ENCODE data around the gene ATP6V1D. TPM values are rescaled to one million over a fixed set of nuclear protein-coding genes. Genes with fewer than 3 reads are reported as not detected.

The ATP6V1D gene
- total RNA-seq: 96.8 and 102 TPM in 2 replicates

DNA sequence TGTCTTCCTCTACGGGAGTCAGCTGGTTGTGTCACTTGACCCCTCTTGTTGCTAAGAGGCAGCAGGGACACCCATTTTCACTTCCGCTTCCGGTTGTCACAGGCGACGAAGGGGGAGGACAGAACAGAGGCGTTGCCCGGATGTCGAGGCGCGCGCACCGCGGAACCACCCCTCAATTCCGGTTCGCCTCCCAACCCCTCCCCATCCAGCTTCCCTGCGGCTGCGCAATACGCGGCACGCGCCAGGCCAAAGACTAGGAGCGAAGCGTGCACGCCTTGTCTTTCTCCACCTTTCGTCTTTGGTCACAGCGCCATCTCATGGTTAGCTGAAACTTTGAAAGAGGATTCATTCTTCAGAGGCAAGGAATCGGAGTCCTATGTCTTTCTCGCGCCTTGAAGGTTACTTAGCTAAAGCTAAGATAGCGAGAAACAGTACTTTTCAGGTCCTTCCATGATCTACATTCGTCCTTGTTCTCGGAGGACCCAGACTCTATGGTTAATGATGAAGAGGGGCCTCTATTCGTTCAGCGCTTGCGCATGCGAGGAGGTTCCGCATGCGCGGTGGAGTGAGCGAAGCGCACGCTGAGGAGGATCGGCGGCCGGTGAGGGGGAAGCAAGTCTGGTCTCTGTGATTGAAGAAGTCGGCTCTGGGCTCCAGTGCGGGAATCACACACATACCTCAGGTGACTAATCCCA lies at the start of gene ATP6V1D, which contains the start of gene EIF2S1:
Gene ATP6V1D (minus strand): TSS at position 30 of the 695 bp plus-strand sequence. CDS start 106 bp downstream, outside the sequence.
Gene EIF2S1 (plus strand): TSS at position 554 of the 695 bp plus-strand sequence. CDS start 4,440 bp downstream, outside the sequence.

Other genes with a start within 250 kb of the ATP6V1D start
- gene GARIN2, start 170.4 kb downstream of the ATP6V1D start, total RNA-seq: not detected in 2 replicates
- 21.8 and 29.3 TPM in 2 replicates for gene PALS1, start 118.4 kb downstream of the ATP6V1D start, total RNA-seq
- 333 and 396 TPM in 2 replicates for gene EIF2S1, start 524 bp upstream of the ATP6V1D start, total RNA-seq
- 13.1 and 18.7 TPM in 2 replicates for gene PLEK2, start 52.4 kb upstream of the ATP6V1D start, total RNA-seq
- gene TMEM229B, start 128.9 kb upstream of the ATP6V1D start, total RNA-seq: under 0.01 and 0.19 TPM in 2 replicates
- gene PLEKHH1, start 173.5 kb upstream of the ATP6V1D start, total RNA-seq: 0.27 and 0.38 TPM in 2 replicates
- gene PIGH, start 240.5 kb upstream of the ATP6V1D start, total RNA-seq: 6.8 and 8.0 TPM in 2 replicates